Hepatocyte (in vitro differentiated cells): Measurements from ENCODE around the gene F2. TPM values are rescaled to one million over a fixed set of nuclear protein-coding genes. Genes with fewer than 3 reads are reported as not detected.

Experiments
- DNase-seq: peaks from one replicate; pipeline ENCODE4 v3.0.0-alpha.2; 2016; ENCODE audit warnings: low spot score
- H2AFZ ChIP-seq: fragments of 200-600 bp; sonication (generic); 2 replicates; pipeline ENCODE4 v1.6.0; 2016; ENCODE audit warnings: antibody characterized with exemption, mild to moderate bottlenecking
- H3K27ac ChIP-seq: fragments of 200-600 bp; sonication (generic); 2 replicates; pipeline ENCODE4 v1.5.1; 2016; ENCODE audit warnings: mild to moderate bottlenecking
- H3K27me3 ChIP-seq: fragments of 200-600 bp; sonication (generic); 2 replicates; pipeline ENCODE4 v1.6.1; 2016
- H3K36me3 ChIP-seq: fragments of 200-600 bp; sonication (generic); replicated peaks from 2 replicates; pipeline ENCODE4 v1.5.1; 2016; ENCODE audit warnings: low read depth; ENCODE audit not compliant: insufficient read depth
- H3K4me1 ChIP-seq: fragments of 200-600 bp; sonication (generic); 2 replicates; pipeline ENCODE4 v1.5.1; 2016; ENCODE audit warnings: mild to moderate bottlenecking, moderate library complexity; ENCODE audit not compliant: insufficient read depth
- H3K4me2 ChIP-seq: fragments of 200-600 bp; sonication (generic); 2 replicates; pipeline ENCODE4 v1.6.0; 2016
- H3K4me3 ChIP-seq: fragments of 200-600 bp; sonication (generic); 2 replicates; pipeline ENCODE4 v1.5.1; 2016; ENCODE audit warnings: mild to moderate bottlenecking
- H3K79me2 ChIP-seq: fragments of 200-600 bp; sonication (generic); 2 replicates; pipeline ENCODE4 v1.6.0; 2017; ENCODE audit warnings: mild to moderate bottlenecking
- H3K9me2 ChIP-seq: fragments of 200-600 bp; sonication (generic); replicated peaks from 2 replicates; pipeline ENCODE4 v1.6.0; 2017; ENCODE audit warnings: mild to moderate bottlenecking; ENCODE audit not compliant: insufficient read depth
- H3K9me3 ChIP-seq: fragments of 200-600 bp; sonication (generic); 2 replicates; pipeline ENCODE4 v1.5.1; 2016; ENCODE audit warnings: low read depth, mild to moderate bottlenecking
- H4K20me1 ChIP-seq: fragments of 200-600 bp; sonication (generic); 2 replicates; pipeline ENCODE4 v1.6.0; 2016; ENCODE audit warnings: mild to moderate bottlenecking; ENCODE audit not compliant: insufficient read depth, poor library complexity, severe bottlenecking
- EZH2 ChIP-seq: fragments of 200-600 bp; sonication (generic); IDR thresholded peaks from 2 replicates; pipeline ENCODE4 v1.6.1; 2016; ENCODE audit warnings: antibody characterized with exemption, mild to moderate bottlenecking, borderline replicate concordance
- EZH2phosphoT487 ChIP-seq: fragments of 200-600 bp; sonication (generic); IDR thresholded peaks from one replicate; pipeline ENCODE4 v1.6.1; 2018; ENCODE audit warnings: antibody characterized with exemption, mild to moderate bottlenecking, low read depth, moderate library complexity; ENCODE audit not compliant: unreplicated experiment, severe bottlenecking
- WGBS: methylation state at CpG from one replicate; pipeline ENCODE4 v1.1.6; 2016; ENCODE audit warnings: low lambda C conversion rate; ENCODE audit errors: missing lambda C conversion rate; 5-methylcytosine and 5-hydroxymethylcytosine counted together
- polyA plus RNA-seq: library from polyadenylated mRNA; unstranded; fragments of >200 nt; fragmentation: Nextera tagmentation; extraction: Ambion mirVana; gene quantifications from 2 replicates; pipeline ENCODE4 v1.2.1, GENCODE V29; 2016
- total RNA-seq: library from RNA; depleted of rRNA; stranded (reverse); fragments of >200 nt; gene quantifications from 2 replicates; pipeline ENCODE4 v1.2.3, GENCODE V29; 2014
- TF ChIP-seq, protein P1 (sequence below): fragments of 200-600 bp; sonication (generic); IDR thresholded peaks from 2 replicates; pipeline ENCODE4 v1.5.1; 2016; ENCODE audit warnings: antibody characterized with exemption, mild to moderate bottlenecking; ENCODE audit not compliant: poor library complexity

The F2 gene
- total and polyA plus RNA-seq, 2 experiments from 2014 or later = 79.7 to 111 TPM

- no peaks in the 10 kb centered on the region for H3K9me2 ChIP-seq
- H3K4me1 ChIP-seq = peaks cover 15% of the 10 kb centered on the region
- no peaks in the 10 kb centered on the region for H3K27me3 ChIP-seq
- H3K36me3 ChIP-seq = no peaks in the 10 kb centered on the region
- no peak overlapping the region for H3K27ac ChIP-seq
- no peak overlapping the region for H2AFZ ChIP-seq
- no peaks in the 10 kb centered on the region for H3K79me2 ChIP-seq
- 94% methylated on average over 26 of the region's 26 CpGs for WGBS
- no peak overlapping the region for H3K4me2 ChIP-seq
- no peak for DNase-seq
- no peaks in the 10 kb centered on the region for H3K9me3 ChIP-seq
- TF ChIP-seq, protein P1, sequence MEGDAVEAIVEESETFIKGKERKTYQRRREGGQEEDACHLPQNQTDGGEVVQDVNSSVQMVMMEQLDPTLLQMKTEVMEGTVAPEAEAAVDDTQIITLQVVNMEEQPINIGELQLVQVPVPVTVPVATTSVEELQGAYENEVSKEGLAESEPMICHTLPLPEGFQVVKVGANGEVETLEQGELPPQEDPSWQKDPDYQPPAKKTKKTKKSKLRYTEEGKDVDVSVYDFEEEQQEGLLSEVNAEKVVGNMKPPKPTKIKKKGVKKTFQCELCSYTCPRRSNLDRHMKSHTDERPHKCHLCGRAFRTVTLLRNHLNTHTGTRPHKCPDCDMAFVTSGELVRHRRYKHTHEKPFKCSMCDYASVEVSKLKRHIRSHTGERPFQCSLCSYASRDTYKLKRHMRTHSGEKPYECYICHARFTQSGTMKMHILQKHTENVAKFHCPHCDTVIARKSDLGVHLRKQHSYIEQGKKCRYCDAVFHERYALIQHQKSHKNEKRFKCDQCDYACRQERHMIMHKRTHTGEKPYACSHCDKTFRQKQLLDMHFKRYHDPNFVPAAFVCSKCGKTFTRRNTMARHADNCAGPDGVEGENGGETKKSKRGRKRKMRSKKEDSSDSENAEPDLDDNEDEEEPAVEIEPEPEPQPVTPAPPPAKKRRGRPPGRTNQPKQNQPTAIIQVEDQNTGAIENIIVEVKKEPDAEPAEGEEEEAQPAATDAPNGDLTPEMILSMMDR = no peak
- TF ChIP-seq EZH2 (no peak), EZH2phosphoT487 (no peak)
- H3K4me3 ChIP-seq = no peak overlapping the region
- H4K20me1 ChIP-seq = no peaks in the 10 kb centered on the region
These were observed 39.5 kb upstream of the F2 start for GRCh38 chr11:46679241-46680163.

GRCh38 chr11:46680164-46680760, 38.8 kb upstream of the F2 start:
- Histone ChIP-seq H2AFZ (no peak overlapping the region), H3K9me3 (no peaks in the 10 kb centered on the region), H3K4me2 (no peak overlapping the region), H3K27ac (no peak overlapping the region), H3K27me3 (no peaks in the 10 kb centered on the region), H3K4me1 (peaks cover 9% of the 10 kb centered on the region), H3K79me2 (no peaks in the 10 kb centered on the region), H3K9me2 (no peaks in the 10 kb centered on the region), H3K36me3 (no peaks in the 10 kb centered on the region), H4K20me1 (no peaks in the 10 kb centered on the region), H3K4me3 (no peak overlapping the region)
- 94% methylated on average over 21 of the region's 21 CpGs for WGBS
- TF ChIP-seq EZH2 (no peak), EZH2phosphoT487 (no peak)
- TF ChIP-seq, protein P1 = no peak
- no peak for DNase-seq

GRCh38 chr11:46680815-46681214, 38.2 kb upstream of the F2 start:
- Histone ChIP-seq H3K36me3 (no peaks in the 10 kb centered on the region), H2AFZ (no peak overlapping the region), H3K27me3 (no peaks in the 10 kb centered on the region), H4K20me1 (no peaks in the 10 kb centered on the region), H3K4me3 (no peak overlapping the region), H3K9me2 (no peaks in the 10 kb centered on the region), H3K27ac (no peak overlapping the region), H3K79me2 (no peaks in the 10 kb centered on the region), H3K4me1 (peaks cover 3% of the 10 kb centered on the region), H3K9me3 (no peaks in the 10 kb centered on the region), H3K4me2 (no peak overlapping the region)
- WGBS = 95% methylated on average over 20 of the region's 22 CpGs
- no peak for TF ChIP-seq EZH2phosphoT487
- TF ChIP-seq EZH2 = no peak
- TF ChIP-seq, protein P1 = no peak
- DNase-seq = no peak
